ENCODE measurements around the gene HIF1A. TPM values are rescaled to one million over a fixed set of nuclear protein-coding genes. Genes with fewer than 3 reads are reported as not detected.
"Not testable (repeated sequence)": the region's sequence is repeated elsewhere in the genome, so short reads cannot be mapped to it uniquely, and the experiment has no call there.

HIF1A gene
- polyA plus RNA-seq, 3 donors = 14.9 to 83.4 (median 50.2) TPM

- H3K27ac ChIP-seq (ENCODE audit: low read depth, low read length) = no peak overlapping the region
- 79 to 85% (median 81%) methylated on average over 7 of the region's 7 CpGs for WGBS, 3 donors
These were observed 6.6 kb downstream of the HIF1A start for GRCh38 chr14:61701946-61702345.

- 36 to 62% (median 54%) methylated on average over 3 of the region's 3 CpGs for WGBS, 3 donors
- H3K27ac ChIP-seq (ENCODE audit: low read depth, low read length) = no peak overlapping the region
These were observed 8.2 kb downstream of the HIF1A start for GRCh38 chr14:61703342-61704129.

GRCh38 chr14:61704554-61704953 is 9.2 kb downstream of the HIF1A start:
- 88 to 90% (median 89%) methylated on average over 3 of the region's 3 CpGs for WGBS, 3 donors
- H3K27ac ChIP-seq (ENCODE audit: low read depth, low read length) = no peak overlapping the region

- WGBS, 3 donors = 78 to 93% (median 81%) methylated on average over 1 of the region's 1 CpG
- H3K27ac ChIP-seq (ENCODE audit: low read depth, low read length) = no peak overlapping the region
These were observed 9.7 kb downstream of the HIF1A start for GRCh38 chr14:61705017-61705416.

GRCh38 chr14:61706096-61706690 is 10.9 kb downstream of the HIF1A start:
- H3K27ac ChIP-seq (ENCODE audit: low read depth, low read length) = no peak overlapping the region
- WGBS, 3 donors = 65 to 85% (median 79%) methylated on average over 3 of the region's 3 CpGs

- 90 to 91% (median 90%) methylated on average over 2 of the region's 4 CpGs for whole genome bisulfite sequencing, 3 donors
- not testable (repeated sequence) for H3K27ac ChIP-seq (ENCODE audit: low read depth, low read length)
These were observed 12.5 kb downstream of the HIF1A start for GRCh38 chr14:61707774-61708173.

- H3K27ac ChIP-seq (ENCODE audit: low read depth, low read length) = not testable (repeated sequence)
- 69 to 73% (median 73%) methylated on average over 4 of the region's 4 CpGs for WGBS, 3 donors
These were observed 13.4 kb downstream of the HIF1A start for GRCh38 chr14:61708693-61709092.

- no peak overlapping the region for H3K27ac ChIP-seq (ENCODE audit: low read depth, low read length)
- WGBS, 3 donors = 76% methylated on average over 12 of the region's 12 CpGs
These were observed 15.8 kb downstream of the HIF1A start for GRCh38 chr14:61710853-61711817.

- 96 to 100% (median 96%) methylated on average over 1 of the region's 1 CpG for WGBS, 3 donors
- no peak overlapping the region for H3K27ac ChIP-seq (ENCODE audit: low read depth, low read length)
These were observed 16.8 kb downstream of the HIF1A start for GRCh38 chr14:61712137-61712536.

- no peak overlapping the region for H3K27ac ChIP-seq (ENCODE audit: low read depth, low read length)
- 48 to 73% (median 71%) methylated on average over 4 of the region's 4 CpGs for WGBS, 3 donors
These were observed 18.6 kb downstream of the HIF1A start for GRCh38 chr14:61713724-61714437.

GRCh38 chr14:61716956-61717355 is 21.6 kb downstream of the HIF1A start:
- WGBS, 3 donors = 55 to 77% (median 55%) methylated on average over 1 of the region's 1 CpG
- H3K27ac ChIP-seq (ENCODE audit: low read depth, low read length) = no peak overlapping the region

- no peak overlapping the region for H3K27ac ChIP-seq (ENCODE audit: low read depth, low read length)
- 91 to 98% (median 94%) methylated on average over 2 of the region's 2 CpGs for WGBS, 3 donors
These were observed 22.7 kb downstream of the HIF1A start for GRCh38 chr14:61718039-61718438.

GRCh38 chr14:61719344-61720293 is 24.3 kb downstream of the HIF1A start:
- no peak overlapping the region for H3K27ac ChIP-seq (ENCODE audit: low read depth, low read length)
- 50 to 59% (median 50%) methylated on average over 5 of the region's 5 CpGs for WGBS, 3 donors

GRCh38 chr14:61720294-61720661 is 25.0 kb downstream of the HIF1A start:
- WGBS, 3 donors = 55 to 79% (median 63%) methylated on average over 9 of the region's 9 CpGs
- H3K27ac ChIP-seq (ENCODE audit: low read depth, low read length) = no peak overlapping the region

GRCh38 chr14:61720741-61721140 is 25.4 kb downstream of the HIF1A start:
- no peak overlapping the region for H3K27ac ChIP-seq (ENCODE audit: low read depth, low read length)
- 75 to 83% (median 79%) methylated on average over 6 of the region's 6 CpGs for WGBS, 3 donors

- WGBS, 3 donors = 83 to 93% (median 86%) methylated on average over 2 of the region's 2 CpGs
- no peak overlapping the region for H3K27ac ChIP-seq (ENCODE audit: low read depth, low read length)
These were observed 28.8 kb downstream of the HIF1A start for GRCh38 chr14:61724133-61724532.

Measured in adipose tissue (tissue), 3 donors.